NCI-H2081 treated with DMSO at 0.1 percent for 48 hours (cell line): Measurements from ENCODE around the gene ATG4A.

Experiments used
- DNase-seq: peaks from one replicate; lab custom pipeline; 2025; lab: John Stamatoyannopoulos, UW

The ATG4A gene, protein sequence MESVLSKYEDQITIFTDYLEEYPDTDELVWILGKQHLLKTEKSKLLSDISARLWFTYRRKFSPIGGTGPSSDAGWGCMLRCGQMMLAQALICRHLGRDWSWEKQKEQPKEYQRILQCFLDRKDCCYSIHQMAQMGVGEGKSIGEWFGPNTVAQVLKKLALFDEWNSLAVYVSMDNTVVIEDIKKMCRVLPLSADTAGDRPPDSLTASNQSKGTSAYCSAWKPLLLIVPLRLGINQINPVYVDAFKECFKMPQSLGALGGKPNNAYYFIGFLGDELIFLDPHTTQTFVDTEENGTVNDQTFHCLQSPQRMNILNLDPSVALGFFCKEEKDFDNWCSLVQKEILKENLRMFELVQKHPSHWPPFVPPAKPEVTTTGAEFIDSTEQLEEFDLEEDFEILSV

GRCh38 chrX:108091264-108091877 is at the start of gene ATG4A, which contains the start of gene PSMD10:
TSS of gene ATG4A (plus strand) at chrX:108091778. CDS start at chrX:108091827, 49 bp downstream.
TSS of gene PSMD10 (minus strand) at chrX:108091542. CDS start at chrX:108091520, 22 bp downstream.
- peak; percentile 91 for DNase-seq

DNA sequence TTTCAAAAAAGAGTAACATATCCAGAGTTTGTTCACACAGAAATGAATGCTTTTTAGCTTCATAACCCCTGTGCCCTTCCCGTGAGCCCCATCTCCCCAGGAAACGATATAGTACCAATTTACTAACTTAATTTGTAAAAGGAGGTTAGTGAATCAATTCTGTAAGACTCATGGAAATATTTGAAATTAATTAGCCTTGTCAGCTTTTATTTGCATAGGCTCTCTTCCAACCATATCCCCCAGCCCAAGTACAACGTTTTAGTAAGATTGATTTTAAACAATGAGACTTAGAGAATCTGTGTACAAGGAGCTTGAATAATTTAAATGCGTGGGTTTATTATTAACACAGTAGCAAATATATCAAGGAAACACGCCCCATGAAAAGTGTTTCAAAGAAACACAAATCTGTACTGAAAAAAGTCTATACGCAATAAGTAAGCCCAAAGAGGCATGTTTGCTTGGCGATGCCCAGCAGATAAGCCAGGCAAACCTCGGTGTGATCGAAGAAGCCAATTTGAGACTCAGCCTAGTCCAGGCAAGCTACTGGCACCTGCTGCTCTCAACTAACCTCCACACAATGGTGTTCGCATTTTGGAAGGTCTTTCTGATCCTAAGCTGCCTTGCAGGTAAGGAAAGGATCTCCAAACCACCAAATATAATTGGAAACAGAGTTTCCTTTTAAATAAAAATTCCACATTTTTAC is 46.9 kb upstream of the ATG4A start, which contains the start of gene VSIG1:
Gene VSIG1 (plus strand): TSS at position 512 of the 703 bp plus-strand sequence. CDS start 66 bp downstream, at position 578.
- no peak for DNase-seq

- no peak for DNase-seq
Measured at GRCh38 chrX:108049649-108050048, 41.9 kb upstream of the ATG4A start.

DNA sequence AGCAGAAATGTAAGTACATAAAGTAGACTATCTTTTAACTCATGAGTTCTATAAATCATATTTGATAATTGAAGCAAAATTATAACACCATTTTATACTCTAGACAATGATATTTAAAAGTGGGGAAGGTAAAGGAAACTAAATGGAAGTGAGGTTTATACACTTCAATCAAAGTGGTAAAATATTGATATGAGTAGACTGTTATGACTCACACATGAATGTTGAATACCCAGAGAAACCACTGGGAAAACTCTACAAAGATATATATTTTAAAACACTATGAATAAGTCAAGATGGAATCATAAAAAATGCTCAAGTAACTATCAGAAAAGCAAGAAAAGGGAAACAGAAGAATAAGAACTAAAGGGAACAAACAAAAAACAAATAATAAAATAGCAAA is 38.4 kb upstream of the ATG4A start:
- DNase-seq, result no peak

GRCh38 chrX:108055546-108055945 is 36.0 kb upstream of the ATG4A start:
- no peak for DNase-seq

DNA sequence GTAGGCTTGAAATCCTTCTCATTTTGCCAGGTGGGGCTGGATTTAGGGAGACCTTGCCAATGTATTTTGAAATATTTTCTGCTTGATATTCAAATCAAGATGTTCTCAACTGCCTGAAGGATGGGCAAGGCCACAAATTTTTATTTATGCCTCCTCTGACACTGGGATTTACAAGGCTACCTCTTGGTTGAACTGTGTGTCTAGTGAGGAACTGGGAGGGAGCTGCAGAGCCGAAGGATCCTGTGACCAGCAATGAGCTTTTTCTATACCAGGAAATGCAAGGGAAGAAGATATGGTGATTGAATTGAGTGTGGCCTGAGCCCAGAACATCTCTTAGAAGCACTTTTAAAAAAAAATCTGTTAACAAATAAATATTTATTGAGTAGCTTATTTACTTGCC is 31.8 kb upstream of the ATG4A start:
- no peak for DNase-seq

DNA sequence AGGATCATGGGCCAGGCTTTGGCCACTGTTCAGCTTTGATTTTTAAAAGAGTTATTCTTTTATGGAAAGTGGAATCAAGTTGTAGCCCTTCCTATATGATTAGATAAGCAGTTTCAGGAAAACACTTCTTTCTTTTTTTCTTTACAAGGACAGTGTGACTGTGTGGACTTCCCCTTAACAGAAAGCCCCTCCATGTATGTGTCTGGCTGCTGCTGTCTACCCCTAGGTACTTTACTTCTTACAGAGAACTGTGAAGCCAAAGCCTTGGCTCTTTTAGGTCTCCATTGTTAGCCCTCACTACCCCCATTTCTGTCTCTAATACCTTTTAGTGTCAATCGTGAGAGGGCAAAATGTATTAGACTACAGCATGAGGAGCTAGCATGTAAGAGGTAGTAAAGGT is 27.6 kb upstream of the ATG4A start:
- DNase-seq, result no peak

GRCh38 chrX:108064613-108065012 is 27.0 kb upstream of the ATG4A start:
- no peak for DNase-seq

- no peak for DNase-seq
Measured at GRCh38 chrX:108068121-108068520, 23.5 kb upstream of the ATG4A start.

DNA sequence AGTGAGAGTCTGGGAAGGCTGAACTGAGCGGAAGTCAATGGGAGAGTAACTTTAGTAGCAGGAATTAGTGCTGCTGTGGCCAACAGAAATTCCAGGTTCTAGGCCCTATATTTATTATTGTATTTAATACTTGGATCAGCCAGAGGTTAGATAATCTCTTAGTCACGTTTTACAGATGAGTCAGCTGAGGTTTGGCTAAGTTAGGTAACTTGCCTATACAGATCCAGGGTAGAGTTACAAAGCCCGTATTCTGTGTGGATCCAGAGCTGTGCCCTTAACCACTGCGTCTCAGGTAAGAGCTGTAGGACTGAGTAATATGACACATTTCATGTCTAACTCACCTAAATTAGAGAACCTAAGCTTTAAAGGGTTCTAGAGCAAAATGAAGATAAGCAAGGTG is 20.7 kb upstream of the ATG4A start:
- DNase-seq, result no peak

DNA sequence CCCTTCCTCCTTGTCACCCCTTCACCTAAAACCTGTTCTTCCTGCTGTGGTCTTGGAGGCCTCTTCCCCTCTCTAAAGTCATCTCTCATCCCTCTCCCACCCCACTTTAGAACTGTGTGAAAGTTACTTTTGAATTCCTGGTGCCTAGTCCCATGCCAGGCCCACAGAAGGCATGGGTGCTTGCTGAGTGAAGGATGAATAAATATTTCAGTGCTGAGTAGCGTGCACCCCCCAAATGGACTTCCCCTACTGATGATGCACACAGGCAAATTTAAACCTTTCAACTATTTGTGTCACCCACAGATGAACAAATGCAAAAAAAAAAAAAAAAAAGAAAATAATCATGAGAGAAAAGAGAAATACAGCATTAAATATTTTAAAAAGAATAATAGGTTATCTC is 20.0 kb upstream of the ATG4A start:
- DNase-seq, result no peak

- no peak for DNase-seq
Measured at GRCh38 chrX:108072746-108073145, 18.8 kb upstream of the ATG4A start.

DNA sequence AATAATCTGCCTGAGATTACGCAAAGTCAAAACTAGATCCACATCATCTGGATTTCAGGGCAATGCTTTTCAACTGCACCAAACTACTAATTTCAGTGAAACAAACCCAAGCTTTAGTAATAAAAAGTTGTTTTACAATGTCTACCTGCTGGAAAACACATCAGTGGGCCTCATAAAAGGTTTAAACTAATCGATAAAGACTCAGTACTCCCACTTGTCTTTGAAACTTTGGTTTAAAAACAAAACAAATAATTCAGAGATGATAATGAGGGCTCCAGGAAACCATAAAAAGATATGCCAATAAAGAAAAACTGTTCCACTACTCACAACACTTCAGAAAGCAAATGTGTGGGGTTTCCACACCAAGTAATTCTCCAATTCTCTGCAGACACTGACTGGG is 10.5 kb upstream of the ATG4A start:
- no peak for DNase-seq

DNA sequence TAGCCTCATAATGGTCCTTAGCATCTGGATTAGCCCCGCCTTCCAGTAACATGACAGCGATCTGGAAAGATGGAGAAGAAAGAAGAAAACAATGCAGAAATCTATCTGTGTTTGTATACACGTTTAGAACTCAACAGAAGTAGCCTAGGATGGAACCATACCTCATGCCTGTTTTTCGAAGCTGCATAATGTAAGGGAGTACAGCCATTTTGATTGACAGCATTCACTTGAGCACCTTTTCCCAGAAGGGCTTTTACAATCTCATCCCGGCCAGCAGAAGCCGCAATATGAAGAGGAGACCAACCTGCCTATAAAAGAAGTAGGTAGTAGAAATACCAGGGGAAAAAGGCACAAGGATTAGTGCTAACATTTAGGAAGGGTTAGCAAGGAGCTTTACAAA is 3.8 kb upstream of the ATG4A start:
- DNase-seq, result no peak

GRCh38 chrX:108088511-108088910 is 3.1 kb upstream of the ATG4A start:
- no peak for DNase-seq

DNA sequence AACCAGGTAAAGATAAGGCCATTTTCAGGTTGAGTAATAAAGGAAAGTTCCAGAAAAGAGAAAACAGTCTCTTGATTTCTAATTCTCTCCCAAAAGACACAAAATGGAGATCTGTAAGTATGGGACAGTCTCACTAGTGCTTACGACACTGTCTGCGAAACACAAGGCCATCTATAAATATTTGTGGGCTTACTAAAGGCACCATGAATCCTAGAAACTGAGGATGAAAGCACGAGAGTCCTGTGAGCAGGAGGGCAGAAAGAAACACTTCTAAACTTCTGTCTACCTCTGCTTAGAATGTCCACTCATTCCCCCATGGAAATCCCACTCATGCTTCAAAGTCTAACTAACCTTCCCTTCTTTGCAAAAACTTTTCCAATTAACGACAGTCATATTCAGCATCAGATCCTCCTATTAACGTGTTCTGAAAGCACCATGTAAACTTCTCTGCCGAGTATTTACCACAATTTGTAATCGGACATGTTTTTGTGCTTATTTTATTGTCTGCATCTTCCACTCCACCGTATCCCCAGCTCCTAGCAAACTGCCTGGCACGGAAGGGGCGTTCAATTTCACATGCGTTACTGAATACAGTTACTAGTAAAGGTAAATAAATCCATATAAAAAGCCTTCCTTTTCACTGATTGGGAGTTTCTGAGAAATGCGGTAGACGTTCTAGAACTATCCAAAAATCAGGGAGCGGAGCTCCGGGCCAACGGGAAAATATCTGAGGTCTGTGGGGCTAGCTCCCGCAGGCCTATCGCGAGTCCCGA is 901 bp upstream of the ATG4A start:
- no peak for DNase-seq

GRCh38 chrX:108091878-108092291 is 307 bp downstream of the ATG4A start:
- no peak for DNase-seq

- no peak for DNase-seq
Measured at GRCh38 chrX:108097380-108097779, 5.8 kb downstream of the ATG4A start.

DNA sequence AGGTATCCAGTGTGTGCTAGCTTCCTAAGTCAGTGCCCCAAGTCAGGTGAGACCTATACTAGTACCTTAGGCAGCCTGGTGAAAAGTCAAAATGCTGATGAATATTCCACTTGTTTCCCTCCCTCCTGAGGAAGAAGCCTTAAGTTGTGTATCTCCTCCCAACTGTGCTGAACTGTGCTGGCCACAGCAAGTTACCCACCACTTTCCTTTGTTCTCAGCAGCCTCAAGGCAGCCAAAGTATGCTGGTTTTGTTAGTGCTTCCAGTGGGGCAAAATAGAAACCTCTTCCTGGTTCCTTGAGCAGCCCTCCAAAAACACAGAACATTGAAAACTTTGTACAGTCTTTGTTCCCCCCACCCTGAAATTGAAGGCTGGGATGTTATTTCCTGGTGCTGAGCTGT is 13.9 kb downstream of the ATG4A start:
- no peak for DNase-seq

- DNase-seq, result no peak
Measured at GRCh38 chrX:108114541-108114940, 23.0 kb downstream of the ATG4A start.

- no peak for DNase-seq
Measured at GRCh38 chrX:108117988-108118387, 26.4 kb downstream of the ATG4A start.

- no peak for DNase-seq
Measured at GRCh38 chrX:108121291-108121690, 29.7 kb downstream of the ATG4A start.
